GM12872 (cell line): ENCODE data around the gene GPRIN3.

Source experiments
- CTCF ChIP-seq: IDR thresholded peaks from 3 replicates; pipeline ENCODE4 v1.5.1; 2011; ENCODE audit warnings: low read depth, mild to moderate bottlenecking, low read length, moderate library complexity; ENCODE audit not compliant: insufficient read depth

The GPRIN3 gene

GRCh38 chr4:89331197-89331596, 23.6 kb upstream of the GPRIN3 start:
- no peak for TF ChIP-seq CTCF

- TF ChIP-seq CTCF: no peak
Observed at GRCh38 chr4:89329280-89329679, 21.7 kb upstream of the GPRIN3 start.

GRCh38 chr4:89324671-89325070, 17.1 kb upstream of the GPRIN3 start:
- TF ChIP-seq CTCF: no peak

GRCh38 chr4:89322671-89323070, 15.1 kb upstream of the GPRIN3 start:
- no peak for TF ChIP-seq CTCF

- TF ChIP-seq CTCF: no peak
Observed at GRCh38 chr4:89319756-89320155, 12.2 kb upstream of the GPRIN3 start.

- TF ChIP-seq CTCF: no peak
Observed at GRCh38 chr4:89316931-89317366, 9.3 kb upstream of the GPRIN3 start.

GRCh38 chr4:89316211-89316610, 8.6 kb upstream of the GPRIN3 start:
- no peak for TF ChIP-seq CTCF

GRCh38 chr4:89314291-89314690, 6.7 kb upstream of the GPRIN3 start:
- TF ChIP-seq CTCF: no peak
